Pancreas (tissue), 10 donors: ENCODE data around the gene KLRD1. TPM values are rescaled to one million over a fixed set of nuclear protein-coding genes. Genes with fewer than 3 reads are reported as not detected.

ENCODE experiments used
- ATAC-seq, 4 donors: fragments of 200-7000 bp; cut with Tn5 transposase; one replicate each; pipeline versions ENCODE4 v1.8.0 to v1.9.1; 2020; ENCODE audit warnings: mild to moderate bottlenecking in 4 of 4, moderate library complexity in 4 of 4
- DNase-seq, 6 donors: peaks; one replicate each; pipeline ENCODE4 v3.0.0-alpha.2; 2020
- FAIRE-seq: peaks from 2 replicates; lab custom pipeline; 2012; peaks lifted over from hg19 to GRCh38; lab: Jason Lieb, UNC
- H3K27ac ChIP-seq, 4 donors: fragments of 200-600 bp; sonication (generic); 1 replicate in 3 of 4; 2 replicates in 1 of 4; pipeline versions ENCODE4 v1.5.0 to v1.8.0; 2020
- H3K27me3 ChIP-seq, 4 donors: fragments of 200-600 bp; one replicate each; pipeline ENCODE4 v1.8.0; 2021
- H3K36me3 ChIP-seq, 3 donors: fragments of 200-600 bp; sonication (generic) in 1 of 3; one replicate each; pipeline versions ENCODE4 v1.5.0 to v1.8.0; 2020 to 2021
- H3K4me1 ChIP-seq, 3 donors: fragments of 200-600 bp; one replicate each; pipeline ENCODE4 v1.8.0; 2021
- H3K4me3 ChIP-seq, 4 donors: fragments of 200-600 bp; sonication (generic) in 2 of 4; one replicate each; pipeline versions ENCODE4 v1.5.0 to v1.8.0; 2020 to 2021
- H3K9me3 ChIP-seq, 4 donors: fragments of 200-600 bp; one replicate each; pipeline ENCODE4 v1.8.0; 2021
- WGBS, 2 donors: extraction: QIAGEN DNeasy Blood & Tissue Kit; methylation state at CpG; one replicate each; pipeline ENCODE4 v1.1.7; 2013; 5-methylcytosine and 5-hydroxymethylcytosine counted together
- intact Hi-C, 3 donors: fragments of 100-400 bp; cut with DNase I; formaldehyde crosslinking; loops; one replicate each; pipeline versions ENCODE4 v1.11.1 to v1.14.2; 2022
- polyA plus RNA-seq, 2 donors: library from polyadenylated mRNA; stranded (reverse); fragments of 200-250 nt; gene quantifications; one replicate each; pipeline ENCODE4 v1.2.3, GENCODE V29; 2013
- total RNA-seq, 6 donors: library from RNA; stranded (reverse); fragmentation: NEBNext Ultra II Directional in 4 of 6; extraction: Animal tissue kit (Norgen Biotek cat#: 25700) in 4 of 6; gene quantifications; one replicate each; pipeline versions ENCODE4 v1.2.1 to v1.2.4, GENCODE V29; 2021 to 2023
- TF ChIP-seq, protein P1 (sequence below), 4 donors: fragments of 200-600 bp; sonication (generic) in 3 of 4; IDR thresholded peaks; one replicate each; pipeline versions ENCODE4 v1.5.0 to v1.8.0; 2021; ENCODE audit warnings: antibody characterized with exemption in 4 of 4
- donor health status: healthy with polysubstance abuse.
- donor health status: DM: no; HTN: no; CAD: no; lungs with moderate emphysema.
- donor health status: DM: no; HTN: no; CAD: no.
- donor health status: control.
- donor health status: control.
- donor health status: Bipolar disorder and iron deficiency.
- donor health status: DM: yes; HTN: yes; CAD: no.
- donor health status: DM: no; HTN: no; CAD: no.
- donor health status: DM: no; HTN: no; CAD: no.
- donor health status: DM: yes; HTN: yes; CAD: no.

KLRD1 gene
- total and polyA plus RNA-seq, 8 donors = 0.11 to 1.0 (median 0.56) TPM

DNA sequence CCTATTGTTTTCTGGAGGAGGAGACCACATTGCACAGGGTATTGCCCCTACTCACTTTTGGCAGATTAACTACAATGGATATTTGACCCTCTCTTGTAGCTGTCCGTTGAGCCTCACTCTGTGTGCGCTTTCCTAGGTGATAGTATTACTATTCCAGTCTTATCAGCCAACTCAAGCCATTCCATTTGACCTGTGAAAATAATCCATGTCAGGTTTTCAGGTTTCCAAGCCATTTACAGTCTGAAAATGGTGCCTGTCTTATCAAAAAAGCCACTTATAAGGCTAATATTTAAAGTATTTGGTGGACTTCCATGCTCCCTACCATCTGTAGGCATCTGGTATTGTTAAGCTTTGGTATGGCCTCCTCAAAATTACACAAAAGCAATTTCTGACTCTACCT lies 29.6 kb upstream of the KLRD1 start:
- no peaks in the 10 kb centered on the region for H3K27me3 ChIP-seq
- ATAC-seq (no peak), DNase-seq (no peak), FAIRE-seq (no peak)
- no peaks in the 10 kb centered on the region for H3K4me1 ChIP-seq
- intact Hi-C loops = no loop called here
- no peaks in the 10 kb centered on the region for H3K36me3 ChIP-seq
- TF ChIP-seq, protein P1, sequence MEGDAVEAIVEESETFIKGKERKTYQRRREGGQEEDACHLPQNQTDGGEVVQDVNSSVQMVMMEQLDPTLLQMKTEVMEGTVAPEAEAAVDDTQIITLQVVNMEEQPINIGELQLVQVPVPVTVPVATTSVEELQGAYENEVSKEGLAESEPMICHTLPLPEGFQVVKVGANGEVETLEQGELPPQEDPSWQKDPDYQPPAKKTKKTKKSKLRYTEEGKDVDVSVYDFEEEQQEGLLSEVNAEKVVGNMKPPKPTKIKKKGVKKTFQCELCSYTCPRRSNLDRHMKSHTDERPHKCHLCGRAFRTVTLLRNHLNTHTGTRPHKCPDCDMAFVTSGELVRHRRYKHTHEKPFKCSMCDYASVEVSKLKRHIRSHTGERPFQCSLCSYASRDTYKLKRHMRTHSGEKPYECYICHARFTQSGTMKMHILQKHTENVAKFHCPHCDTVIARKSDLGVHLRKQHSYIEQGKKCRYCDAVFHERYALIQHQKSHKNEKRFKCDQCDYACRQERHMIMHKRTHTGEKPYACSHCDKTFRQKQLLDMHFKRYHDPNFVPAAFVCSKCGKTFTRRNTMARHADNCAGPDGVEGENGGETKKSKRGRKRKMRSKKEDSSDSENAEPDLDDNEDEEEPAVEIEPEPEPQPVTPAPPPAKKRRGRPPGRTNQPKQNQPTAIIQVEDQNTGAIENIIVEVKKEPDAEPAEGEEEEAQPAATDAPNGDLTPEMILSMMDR (IDR thresholded peaks at IDR 0.05) = no peak
- WGBS, 2 donors = 77 to 88% methylated on average over 2 of the region's 2 CpGs
- no peak overlapping the region for H3K4me3 ChIP-seq
- H3K9me3 ChIP-seq = no peaks in the 10 kb centered on the region
- no peak overlapping the region for H3K27ac ChIP-seq

DNA sequence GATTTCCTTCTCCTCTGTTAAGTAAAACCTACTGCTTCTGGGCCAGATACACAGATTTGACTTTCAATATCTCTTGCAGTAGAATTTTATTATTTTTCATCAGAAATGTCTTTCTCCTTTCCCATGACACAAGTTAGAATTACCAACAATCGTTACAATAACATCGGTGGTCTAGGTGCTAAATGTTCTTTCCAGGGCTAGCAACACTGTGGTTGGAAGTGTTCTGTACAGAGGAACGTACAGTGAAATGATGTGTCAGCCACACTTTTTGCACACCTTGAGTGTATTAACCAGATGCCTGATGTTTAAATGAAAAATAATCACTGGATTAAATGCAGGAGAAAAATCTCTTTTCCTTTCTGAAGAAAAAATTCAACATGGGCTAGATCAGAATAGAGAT lies 27.7 kb upstream of the KLRD1 start:
- DNase-seq = no peak
- H3K4me1 ChIP-seq = no peaks in the 10 kb centered on the region
- FAIRE-seq = no peak
- no peak overlapping the region for H3K4me3 ChIP-seq
- H3K27ac ChIP-seq = no peak overlapping the region
- WGBS, 2 donors = 80 to 93% methylated on average over 3 of the region's 3 CpGs
- TF ChIP-seq, protein P1 (IDR thresholded peaks at IDR 0.05) = no peak
- intact Hi-C loops = no loop called here
- ATAC-seq = no peak
- H3K9me3 ChIP-seq = no peaks in the 10 kb centered on the region
- no peaks in the 10 kb centered on the region for H3K36me3 ChIP-seq
- no peaks in the 10 kb centered on the region for H3K27me3 ChIP-seq

DNA sequence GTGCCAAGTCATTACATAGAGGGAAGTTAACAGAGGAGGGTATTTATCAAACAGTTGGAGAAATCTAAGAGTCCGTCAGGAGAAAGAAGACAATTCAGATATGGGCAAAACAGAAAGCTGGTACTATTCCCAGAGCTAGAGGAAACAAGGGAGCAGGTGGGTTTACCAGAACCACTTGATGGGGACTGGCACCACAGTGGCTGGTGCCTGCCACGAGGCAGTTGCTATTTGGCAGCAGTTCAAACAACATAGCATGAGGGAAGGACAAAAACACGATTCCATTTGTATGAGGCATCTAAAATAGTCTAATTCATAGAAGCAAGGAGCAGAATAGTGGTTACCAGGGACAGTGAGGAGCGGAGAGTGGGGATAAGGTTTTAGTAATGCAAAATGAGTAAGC lies 24.6 kb upstream of the KLRD1 start:
- 34 to 37% methylated on average over 4 of the region's 4 CpGs for WGBS, 2 donors
- no peak for DNase-seq
- intact Hi-C loops = no loop called here
- TF ChIP-seq, protein P1 (IDR thresholded peaks at IDR 0.05) = no peak
- Histone ChIP-seq H3K9me3 (no peaks in the 10 kb centered on the region), H3K27ac (no peak overlapping the region), H3K27me3 (no peaks in the 10 kb centered on the region), H3K4me1 (no peaks in the 10 kb centered on the region), H3K4me3 (no peak overlapping the region), H3K36me3 (no peaks in the 10 kb centered on the region)
- FAIRE-seq = no peak
- no peak for ATAC-seq

DNA sequence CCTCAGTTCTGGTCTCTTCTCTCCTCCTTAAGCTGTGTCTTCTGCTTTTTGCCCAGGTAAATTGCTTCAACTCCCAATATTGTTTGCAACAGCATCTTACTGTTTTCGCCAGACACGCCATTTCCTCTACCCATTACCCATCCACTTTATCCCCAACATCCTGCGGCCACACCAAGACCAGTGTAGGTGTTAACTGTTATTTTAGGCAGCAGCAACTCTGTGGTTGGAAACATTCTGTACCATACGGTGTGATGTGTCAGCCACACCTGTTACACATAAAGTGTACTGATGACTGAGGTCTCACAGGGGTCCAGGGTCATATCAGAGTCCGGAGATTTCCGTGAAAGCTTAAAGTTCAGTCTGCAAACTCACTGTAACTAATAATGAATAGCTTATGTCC lies 21.8 kb upstream of the KLRD1 start:
- H3K27ac ChIP-seq = no peak overlapping the region
- H3K36me3 ChIP-seq = no peaks in the 10 kb centered on the region
- ATAC-seq (no peak), DNase-seq (no peak), FAIRE-seq (no peak)
- H3K27me3 ChIP-seq = no peaks in the 10 kb centered on the region
- H3K4me3 ChIP-seq = no peak overlapping the region
- no peaks in the 10 kb centered on the region for H3K4me1 ChIP-seq
- intact Hi-C loops = no loop called here
- H3K9me3 ChIP-seq = no peaks in the 10 kb centered on the region
- TF ChIP-seq, protein P1 (IDR thresholded peaks at IDR 0.05) = no peak
- 56 to 59% methylated on average over 6 of the region's 6 CpGs for WGBS, 2 donors

DNA sequence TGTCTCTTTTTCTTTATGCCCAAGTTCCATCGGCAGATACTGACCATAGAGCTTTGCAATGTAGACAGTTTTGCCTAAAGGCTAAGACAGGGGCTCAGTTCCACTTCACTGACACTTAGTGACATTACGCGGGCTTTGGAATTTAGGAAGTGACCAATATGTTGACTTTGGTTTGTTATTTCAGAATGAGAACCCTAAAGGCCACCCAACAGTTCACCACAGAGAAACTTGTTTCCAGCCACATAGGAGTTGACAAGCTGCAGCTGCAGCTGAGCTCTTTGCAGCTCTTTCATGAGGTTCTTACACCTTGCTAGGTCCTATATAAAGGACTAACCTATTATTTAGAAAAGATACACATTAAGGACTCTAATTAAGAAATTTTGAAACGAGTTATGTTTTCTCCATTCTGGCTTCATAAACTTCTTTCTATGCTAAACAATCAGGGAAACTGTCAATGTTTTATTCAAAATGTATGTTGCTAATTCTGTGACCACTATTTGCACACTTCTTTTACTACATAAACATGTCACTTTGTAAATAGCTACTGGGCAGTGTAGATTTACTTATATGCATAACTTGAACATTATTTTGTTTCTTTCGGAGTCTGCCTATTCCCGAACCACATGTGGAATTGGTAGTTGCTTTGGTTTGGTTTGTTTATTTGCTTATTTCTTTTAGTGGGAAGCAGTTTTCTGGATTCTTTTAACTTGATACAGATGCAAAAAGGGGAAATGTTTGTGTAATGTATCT lies 18.5 kb upstream of the KLRD1 start:
- TF ChIP-seq, protein P1 (IDR thresholded peaks at IDR 0.05) = no peak
- DNase-seq (no peak), ATAC-seq (no peak), FAIRE-seq (no peak)
- H3K27ac ChIP-seq = no peak overlapping the region
- no peaks in the 10 kb centered on the region for H3K4me1 ChIP-seq
- intact Hi-C loops = no loop called here
- H3K9me3 ChIP-seq = no peaks in the 10 kb centered on the region
- no peaks in the 10 kb centered on the region for H3K36me3 ChIP-seq
- WGBS, 2 donors = 74 to 79% methylated on average over 6 of the region's 6 CpGs
- H3K27me3 ChIP-seq = no peaks in the 10 kb centered on the region
- no peak overlapping the region for H3K4me3 ChIP-seq
